GM19328 (cell line): ENCODE measurements around the gene LCN2.
"Not testable (repeated sequence)": the region's sequence is repeated elsewhere in the genome, so short reads cannot be mapped to it uniquely, and the experiment has no call there.

Experiments used
- ATAC-seq: cut with Tn5 transposase; IDR thresholded peaks from one replicate; pipeline ENCODE4 v1.9.1; 2021; ENCODE audit warnings: mild to moderate bottlenecking, moderate library complexity; ENCODE audit not compliant: unreplicated experiment

The LCN2 gene

DNA sequence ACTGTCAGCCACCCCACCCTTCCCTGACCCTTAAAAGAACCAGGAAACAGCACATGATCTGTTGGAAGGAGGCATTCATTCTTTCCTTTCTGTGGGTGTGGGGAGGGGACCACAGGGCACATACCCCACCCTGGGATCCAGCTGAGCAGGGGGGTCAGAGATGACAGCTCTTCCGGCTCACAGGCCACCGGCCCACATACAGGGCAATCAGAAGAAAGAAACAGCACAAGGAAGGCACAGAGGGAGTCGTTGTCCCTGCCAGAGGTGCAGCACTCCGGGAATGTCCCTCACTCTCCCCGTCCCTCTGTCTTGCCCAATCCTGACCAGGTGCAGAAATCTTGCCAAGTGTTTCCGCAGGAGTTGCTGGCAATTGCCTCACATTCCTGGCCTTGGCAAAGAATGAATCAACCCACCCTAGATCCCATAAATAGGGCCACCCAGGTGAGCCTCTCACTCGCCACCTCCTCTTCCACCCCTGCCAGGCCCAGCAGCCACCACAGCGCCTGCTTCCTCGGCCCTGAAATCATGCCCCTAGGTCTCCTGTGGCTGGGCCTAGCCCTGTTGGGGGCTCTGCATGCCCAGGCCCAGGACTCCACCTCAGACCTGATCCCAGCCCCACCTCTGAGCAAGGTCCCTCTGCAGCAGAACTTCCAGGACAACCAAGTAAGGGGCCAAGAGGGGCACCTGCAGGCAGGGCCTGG lies at the start of gene LCN2:
TSS of gene LCN2 (plus strand) at position 453 of the 701 bp plus-strand sequence. CDS start at position 526, 73 bp downstream.
- ATAC-seq: no peak

- ATAC-seq: no peak
Measured at GRCh38 chr9:128099932-128100491, 49.2 kb upstream of the LCN2 start.

DNA sequence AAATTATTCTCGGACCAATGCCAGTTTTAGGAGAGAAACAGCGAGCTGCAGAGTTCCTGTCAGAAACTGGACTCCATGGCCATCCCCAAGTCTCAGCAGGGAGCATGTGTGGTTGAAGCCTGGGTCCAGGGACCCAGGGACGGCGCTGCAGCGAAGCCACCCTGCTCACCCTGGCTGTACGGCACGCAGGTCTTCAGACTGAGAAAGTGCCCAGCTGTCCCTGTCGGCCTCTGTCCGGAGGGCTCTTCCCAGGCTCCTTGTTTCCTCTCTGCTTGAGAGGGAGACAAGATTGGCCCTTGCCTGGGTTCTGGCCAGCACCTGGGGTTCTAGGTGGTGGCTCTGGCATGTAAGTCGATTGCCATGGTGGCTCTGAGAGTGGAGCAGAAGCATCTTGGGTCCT lies 48.7 kb upstream of the LCN2 start:
- no peak for ATAC-seq

GRCh38 chr9:128101231-128101661 lies 48.0 kb upstream of the LCN2 start:
- ATAC-seq: no peak

GRCh38 chr9:128101690-128102089 lies 47.6 kb upstream of the LCN2 start:
- ATAC-seq: no peak

- no peak for ATAC-seq
Measured at GRCh38 chr9:128102196-128102595, 47.1 kb upstream of the LCN2 start.

DNA sequence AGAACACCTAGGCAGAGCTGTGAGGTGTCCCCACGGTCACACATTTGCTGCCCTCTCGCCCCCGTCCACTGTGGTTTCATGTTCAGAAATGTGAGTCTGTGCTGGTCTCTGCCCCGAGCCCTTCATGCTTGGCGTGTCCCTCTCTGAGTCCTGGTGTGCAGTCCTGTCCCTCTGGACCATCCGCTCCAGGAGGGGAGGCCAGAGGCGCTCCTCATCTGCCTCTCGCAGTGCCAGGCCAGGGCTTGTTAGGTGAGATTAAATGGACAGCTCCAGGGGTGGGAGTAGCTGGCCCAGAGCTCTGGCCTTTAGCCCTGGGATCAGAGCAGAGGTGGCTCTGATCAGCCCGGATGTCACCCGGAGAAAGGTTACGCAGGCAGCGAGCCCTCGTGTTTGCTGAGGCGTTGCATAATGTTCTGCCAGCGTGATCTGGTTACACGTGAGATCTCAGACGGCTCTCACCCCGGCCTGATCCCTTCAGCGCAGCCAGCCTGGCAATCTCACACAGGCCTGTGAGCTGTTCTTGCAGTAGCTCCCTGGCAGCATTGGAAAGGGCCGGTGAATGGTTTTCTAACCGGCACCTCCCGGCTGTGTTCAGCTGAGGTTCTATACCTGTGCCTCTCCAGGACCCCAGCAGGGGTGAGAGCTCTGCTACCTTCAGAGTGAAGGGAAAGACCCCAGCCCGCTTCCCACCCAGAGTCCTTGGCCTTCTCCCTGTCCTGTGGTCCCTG lies 46.2 kb upstream of the LCN2 start:
- no peak for ATAC-seq

DNA sequence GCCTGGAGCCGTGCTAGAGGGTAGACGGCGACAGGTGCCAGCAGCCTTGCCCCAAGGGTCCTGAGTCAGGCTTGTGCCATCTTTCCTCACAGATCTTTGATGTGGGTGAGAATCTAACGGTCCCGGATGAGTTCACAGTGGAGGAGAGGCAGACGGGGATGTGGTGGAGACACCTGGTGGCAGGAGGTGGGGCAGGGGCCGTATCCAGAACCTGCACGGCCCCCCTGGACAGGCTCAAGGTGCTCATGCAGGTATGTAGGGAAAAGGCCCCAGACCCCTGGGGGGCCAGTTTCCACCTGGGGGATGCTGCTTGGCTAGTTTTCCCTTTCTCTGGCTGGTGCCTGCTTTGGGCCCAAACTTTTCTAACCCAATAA lies 45.7 kb upstream of the LCN2 start:
- no peak for ATAC-seq

- ATAC-seq: no peak
Measured at GRCh38 chr9:128104171-128104618, 45.1 kb upstream of the LCN2 start.

DNA sequence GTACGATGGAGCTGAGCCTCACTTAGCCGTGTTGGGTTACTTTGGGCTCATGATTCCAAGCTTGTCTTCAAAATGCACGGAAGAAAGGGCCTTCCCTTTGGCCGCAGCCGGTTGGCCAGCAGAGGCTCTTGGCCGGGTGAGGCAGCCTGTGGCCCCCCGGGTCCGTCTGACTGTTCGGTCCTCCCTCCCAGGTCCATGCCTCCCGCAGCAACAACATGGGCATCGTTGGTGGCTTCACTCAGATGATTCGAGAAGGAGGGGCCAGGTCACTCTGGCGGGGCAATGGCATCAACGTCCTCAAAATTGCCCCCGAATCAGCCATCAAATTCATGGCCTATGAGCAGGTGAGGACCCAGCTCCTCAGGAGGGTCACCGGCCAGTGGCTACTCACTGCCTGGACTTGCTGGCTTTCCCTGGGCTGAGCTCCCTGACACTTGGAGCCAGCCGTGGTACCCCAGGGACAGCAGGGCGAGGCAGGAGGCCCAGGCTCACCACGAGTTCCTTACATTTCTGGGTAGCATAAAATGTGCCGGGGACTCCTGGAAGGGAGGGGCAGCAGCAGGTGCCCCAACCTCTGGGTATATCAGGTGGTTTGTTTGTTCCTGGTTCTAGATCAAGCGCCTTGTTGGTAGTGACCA lies 43.6 kb upstream of the LCN2 start:
- no peak for ATAC-seq

GRCh38 chr9:128106181-128106939 lies 42.9 kb upstream of the LCN2 start:
- ATAC-seq: no peak

DNA sequence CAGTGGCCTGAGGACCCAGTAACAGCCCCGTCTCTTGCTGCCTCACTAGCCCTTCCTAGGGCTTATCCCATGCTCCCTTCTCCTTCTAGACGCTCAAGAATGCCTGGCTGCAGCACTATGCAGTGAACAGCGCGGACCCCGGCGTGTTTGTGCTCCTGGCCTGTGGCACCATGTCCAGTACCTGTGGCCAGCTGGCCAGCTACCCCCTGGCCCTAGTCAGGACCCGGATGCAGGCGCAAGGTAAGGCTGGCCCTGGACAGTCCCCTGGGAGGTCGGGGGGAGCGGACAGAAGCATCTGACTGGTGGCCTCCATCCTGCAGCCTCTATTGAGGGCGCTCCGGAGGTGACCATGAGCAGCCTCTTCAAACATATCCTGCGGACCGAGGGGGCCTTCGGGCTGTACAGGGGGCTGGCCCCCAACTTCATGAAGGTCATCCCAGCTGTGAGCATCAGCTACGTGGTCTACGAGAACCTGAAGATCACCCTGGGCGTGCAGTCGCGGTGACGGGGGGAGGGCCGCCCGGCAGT lies 42.2 kb upstream of the LCN2 start:
- ATAC-seq: no peak

DNA sequence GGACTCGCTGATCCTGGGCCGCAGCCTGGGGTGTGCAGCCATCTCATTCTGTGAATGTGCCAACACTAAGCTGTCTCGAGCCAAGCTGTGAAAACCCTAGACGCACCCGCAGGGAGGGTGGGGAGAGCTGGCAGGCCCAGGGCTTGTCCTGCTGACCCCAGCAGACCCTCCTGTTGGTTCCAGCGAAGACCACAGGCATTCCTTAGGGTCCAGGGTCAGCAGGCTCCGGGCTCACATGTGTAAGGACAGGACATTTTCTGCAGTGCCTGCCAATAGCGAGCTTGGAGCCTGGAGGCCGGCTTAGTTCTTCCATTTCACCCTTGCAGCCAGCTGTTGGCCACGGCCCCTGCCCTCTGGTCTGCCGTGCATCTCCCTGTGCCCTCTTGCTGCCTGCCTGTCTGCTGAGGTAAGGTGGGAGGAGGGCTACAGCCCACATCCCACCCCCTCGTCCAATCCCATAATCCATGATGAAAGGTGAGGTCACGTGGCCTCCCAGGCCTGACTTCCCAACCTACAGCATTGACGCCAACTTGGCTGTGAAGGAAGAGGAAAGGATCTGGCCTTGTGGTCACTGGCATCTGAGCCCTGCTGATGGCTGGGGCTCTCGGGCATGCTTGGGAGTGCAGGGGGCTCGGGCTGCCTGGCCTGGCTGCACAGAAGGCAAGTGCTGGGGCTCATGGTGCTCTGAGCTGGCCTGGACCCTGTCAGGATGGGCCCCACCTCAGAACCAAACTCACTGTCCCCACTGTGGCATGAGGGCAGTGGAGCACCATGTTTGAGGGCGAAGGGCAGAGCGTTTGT lies 41.6 kb upstream of the LCN2 start:
- no peak for ATAC-seq

DNA sequence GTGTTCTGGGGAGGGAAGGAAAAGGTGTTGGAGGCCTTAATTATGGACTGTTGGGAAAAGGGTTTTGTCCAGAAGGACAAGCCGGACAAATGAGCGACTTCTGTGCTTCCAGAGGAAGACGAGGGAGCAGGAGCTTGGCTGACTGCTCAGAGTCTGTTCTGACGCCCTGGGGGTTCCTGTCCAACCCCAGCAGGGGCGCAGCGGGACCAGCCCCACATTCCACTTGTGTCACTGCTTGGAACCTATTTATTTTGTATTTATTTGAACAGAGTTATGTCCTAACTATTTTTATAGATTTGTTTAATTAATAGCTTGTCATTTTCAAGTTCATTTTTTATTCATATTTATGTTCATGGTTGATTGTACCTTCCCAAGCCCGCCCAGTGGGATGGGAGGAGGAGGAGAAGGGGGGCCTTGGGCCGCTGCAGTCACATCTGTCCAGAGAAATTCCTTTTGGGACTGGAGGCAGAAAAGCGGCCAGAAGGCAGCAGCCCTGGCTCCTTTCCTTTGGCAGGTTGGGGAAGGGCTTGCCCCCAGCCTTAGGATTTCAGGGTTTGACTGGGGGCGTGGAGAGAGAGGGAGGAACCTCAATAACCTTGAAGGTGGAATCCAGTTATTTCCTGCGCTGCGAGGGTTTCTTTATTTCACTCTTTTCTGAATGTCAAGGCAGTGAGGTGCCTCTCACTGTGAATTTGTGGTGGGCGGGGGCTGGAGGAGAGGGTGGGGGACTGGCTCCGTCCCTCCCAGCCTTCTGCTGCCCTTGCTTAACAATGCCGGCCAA lies 40.8 kb upstream of the LCN2 start:
- ATAC-seq: no peak

DNA sequence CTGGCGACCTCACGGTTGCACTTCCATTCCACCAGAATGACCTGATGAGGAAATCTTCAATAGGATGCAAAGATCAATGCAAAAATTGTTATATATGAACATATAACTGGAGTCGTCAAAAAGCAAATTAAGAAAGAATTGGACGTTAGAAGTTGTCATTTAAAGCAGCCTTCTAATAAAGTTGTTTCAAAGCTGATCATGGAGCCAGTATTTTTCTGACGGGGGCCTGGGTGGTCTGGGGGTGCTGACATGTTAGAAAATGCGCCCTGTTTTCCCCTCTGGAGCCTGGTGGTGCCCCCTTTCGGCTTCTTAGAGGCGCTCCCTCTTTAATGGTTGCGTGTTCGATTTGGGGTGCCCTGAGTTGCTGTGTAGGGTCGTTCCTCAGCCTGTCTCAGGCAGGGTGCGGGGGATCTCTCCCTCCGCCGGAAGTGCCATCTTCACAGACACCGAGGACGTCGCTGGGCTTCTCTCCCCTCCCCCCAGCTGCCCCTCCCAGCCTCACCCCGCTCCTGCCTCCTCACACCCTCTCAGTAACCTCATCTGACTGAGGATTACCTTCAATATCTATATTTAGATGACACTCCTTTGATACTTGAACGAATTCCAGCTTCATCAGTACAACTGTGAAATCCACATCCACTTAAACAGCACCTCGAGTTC lies 40.1 kb upstream of the LCN2 start:
- no peak for ATAC-seq

DNA sequence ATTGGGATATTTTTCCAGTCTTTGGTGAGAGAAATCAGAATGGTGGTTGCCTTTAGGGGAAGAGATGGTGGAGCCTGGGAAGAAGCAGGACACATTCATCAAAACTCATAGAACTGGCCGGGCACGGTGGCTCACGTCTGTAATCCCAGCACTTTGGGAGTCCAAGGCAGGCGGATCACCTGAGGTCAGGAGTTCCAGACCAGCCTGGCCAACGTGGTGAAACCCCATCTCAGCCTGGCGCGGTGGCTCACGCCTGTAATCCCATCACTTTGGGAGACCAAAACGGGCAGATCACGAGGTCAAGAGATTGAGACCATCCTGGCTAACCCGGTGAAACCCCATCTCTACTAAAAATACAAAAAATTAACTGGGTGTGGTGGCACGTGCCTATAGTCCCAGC lies 37.5 kb upstream of the LCN2 start:
- ATAC-seq: not testable (repeated sequence)

GRCh38 chr9:128113526-128114325 lies 35.5 kb upstream of the LCN2 start:
- no peak for ATAC-seq
